Measurements from ENCODE around the gene LIN28B. TPM values are rescaled to one million over a fixed set of nuclear protein-coding genes. Genes with fewer than 3 reads are reported as not detected.

Gene LIN28B
- total and polyA plus RNA-seq, 8 donors = 0.09 to 0.44 (median 0.29) TPM; not detected in 2

DNA sequence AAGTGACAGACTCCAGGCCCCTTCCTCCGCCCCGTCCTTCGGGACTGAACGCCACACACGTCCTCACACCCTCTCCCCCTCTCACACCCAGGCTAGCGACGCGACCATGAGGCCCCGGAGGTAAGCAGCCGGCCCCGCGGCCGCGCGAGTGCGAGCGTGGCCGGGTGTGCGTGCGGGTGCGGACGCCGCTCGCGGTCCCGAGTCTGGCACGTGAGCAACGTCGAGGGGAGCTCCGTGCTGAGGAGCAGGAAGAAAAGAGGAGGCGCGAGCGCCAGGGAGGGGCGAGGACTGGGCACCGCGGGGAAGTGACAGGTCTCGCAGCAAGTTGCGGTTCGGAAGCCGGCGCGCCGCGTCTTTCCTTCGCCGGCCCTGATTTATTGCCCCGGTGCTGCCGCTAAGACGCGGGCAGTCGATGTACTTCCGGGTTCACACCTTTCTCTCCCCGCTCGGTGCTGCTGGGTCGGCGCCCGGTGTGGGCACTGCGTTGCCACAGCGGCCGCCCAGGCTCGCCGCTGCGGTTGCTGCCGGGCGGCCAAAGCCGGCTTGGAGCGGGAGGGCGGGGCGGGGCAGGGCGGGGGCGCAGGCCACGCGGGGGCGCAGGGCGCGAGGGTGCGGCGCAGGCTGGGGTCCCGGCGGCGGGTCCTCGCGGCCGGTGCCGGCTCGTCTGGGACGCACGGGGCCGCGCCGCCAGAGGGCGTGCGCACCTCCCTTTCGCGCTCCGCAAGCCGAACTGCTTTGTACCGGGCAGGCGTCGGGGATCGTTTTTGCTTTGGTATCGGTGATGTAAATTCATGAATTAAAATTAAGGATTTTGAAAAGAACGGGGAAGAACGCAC is 15.8 kb upstream of the LIN28B start:
- TF ChIP-seq, protein P1, sequence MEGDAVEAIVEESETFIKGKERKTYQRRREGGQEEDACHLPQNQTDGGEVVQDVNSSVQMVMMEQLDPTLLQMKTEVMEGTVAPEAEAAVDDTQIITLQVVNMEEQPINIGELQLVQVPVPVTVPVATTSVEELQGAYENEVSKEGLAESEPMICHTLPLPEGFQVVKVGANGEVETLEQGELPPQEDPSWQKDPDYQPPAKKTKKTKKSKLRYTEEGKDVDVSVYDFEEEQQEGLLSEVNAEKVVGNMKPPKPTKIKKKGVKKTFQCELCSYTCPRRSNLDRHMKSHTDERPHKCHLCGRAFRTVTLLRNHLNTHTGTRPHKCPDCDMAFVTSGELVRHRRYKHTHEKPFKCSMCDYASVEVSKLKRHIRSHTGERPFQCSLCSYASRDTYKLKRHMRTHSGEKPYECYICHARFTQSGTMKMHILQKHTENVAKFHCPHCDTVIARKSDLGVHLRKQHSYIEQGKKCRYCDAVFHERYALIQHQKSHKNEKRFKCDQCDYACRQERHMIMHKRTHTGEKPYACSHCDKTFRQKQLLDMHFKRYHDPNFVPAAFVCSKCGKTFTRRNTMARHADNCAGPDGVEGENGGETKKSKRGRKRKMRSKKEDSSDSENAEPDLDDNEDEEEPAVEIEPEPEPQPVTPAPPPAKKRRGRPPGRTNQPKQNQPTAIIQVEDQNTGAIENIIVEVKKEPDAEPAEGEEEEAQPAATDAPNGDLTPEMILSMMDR (IDR thresholded peaks at IDR 0.05) = peak; percentile 28 to 36
- Histone ChIP-seq H3K27ac (no peak overlapping the region), H3K27me3 (peaks cover 66 to 94% of the 10 kb centered on the region in 2 donors), H3K9me3 (peaks cover 0 to 4% of the 10 kb centered on the region in 2 donors), H3K4me3 (peak overlapping the region; percentile 12 to 21), H3K4me1 (peaks cover 4 to 11% of the 10 kb centered on the region in 2 donors), H3K36me3 (no peaks in the 10 kb centered on the region)
- DNase-seq = peak in 2 of 4 donors; percentile 47 to 84
- intact Hi-C loops (cut with DNase I) = no loop called here
- peak; percentile 79 for ATAC-seq

DNA sequence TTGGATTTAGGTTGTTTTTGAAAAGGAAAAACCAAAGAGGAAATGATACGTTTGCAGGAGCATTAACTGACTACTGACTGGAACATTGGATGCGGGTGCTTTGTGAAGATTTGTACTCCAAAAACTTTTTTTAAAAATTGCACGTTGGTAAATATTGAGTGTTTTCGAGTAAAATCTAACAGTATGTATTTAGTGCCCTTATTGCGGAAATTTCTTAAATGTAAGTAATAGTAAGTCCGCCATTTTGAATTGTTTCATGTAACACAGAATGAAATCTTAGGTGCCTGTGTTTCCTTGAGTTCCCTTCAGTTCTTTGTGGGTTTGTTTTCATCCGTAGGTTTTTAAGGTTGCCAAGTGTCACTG is 15.2 kb upstream of the LIN28B start:
- TF ChIP-seq, protein P1 (IDR thresholded peaks at IDR 0.05) = no peak
- Histone ChIP-seq H3K27ac (no peak overlapping the region), H3K9me3 (peaks cover 0 to 4% of the 10 kb centered on the region in 2 donors), H3K4me3 (no peak overlapping the region), H3K27me3 (peaks cover 64 to 97% of the 10 kb centered on the region in 2 donors), H3K36me3 (no peaks in the 10 kb centered on the region), H3K4me1 (peaks cover 4 to 11% of the 10 kb centered on the region in 2 donors)
- intact Hi-C loops (cut with DNase I) = no loop called here
- DNase-seq (no peak), ATAC-seq (no peak)

GRCh38 chr6:104943781-104944180 is 13.1 kb upstream of the LIN28B start:
- no peaks in the 10 kb centered on the region for H3K36me3 ChIP-seq
- ATAC-seq = no peak

DNA sequence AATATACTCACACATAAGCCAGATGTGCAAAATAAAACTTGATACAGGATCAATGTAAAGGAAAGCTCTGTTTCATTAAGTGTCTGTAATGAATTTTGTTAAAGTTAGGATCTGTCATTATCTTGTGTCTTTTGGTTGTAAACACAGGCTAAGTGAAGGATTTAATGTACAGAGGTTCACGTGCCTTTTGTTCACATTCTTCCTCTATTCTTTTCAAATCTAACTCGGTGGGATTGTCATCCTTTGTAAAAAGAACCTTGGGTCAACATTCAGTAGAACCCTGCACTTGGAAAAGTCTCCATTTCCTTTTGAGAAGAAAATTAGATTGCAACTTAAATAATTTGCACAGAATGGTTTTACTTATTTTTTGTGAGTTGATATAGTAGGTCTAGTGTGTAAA is 7.7 kb upstream of the LIN28B start:
- DNase-seq (no peak), ATAC-seq (no peak)
- TF ChIP-seq, protein P1 (IDR thresholded peaks at IDR 0.05) = no peak
- H3K9me3 ChIP-seq = no peaks in the 10 kb centered on the region
- H3K27me3 ChIP-seq = peaks cover 62 to 100% of the 10 kb centered on the region in 2 donors
- no peaks in the 10 kb centered on the region for H3K36me3 ChIP-seq
- no peaks in the 10 kb centered on the region for H3K4me1 ChIP-seq
- H3K4me3 ChIP-seq = no peak overlapping the region
- H3K27ac ChIP-seq = no peak overlapping the region
- intact Hi-C loops (cut with DNase I) = no loop called here

More at GRCh38 chr6:104943781-104944180, 13.1 kb upstream of the LIN28B start:
- H3K27me3 ChIP-seq = peaks cover 63 to 100% of the 10 kb centered on the region in 2 donors
- no peak for DNase-seq
- H3K9me3 ChIP-seq = peaks cover 0 to 4% of the 10 kb centered on the region in 2 donors
- no peak overlapping the region for H3K27ac ChIP-seq
- intact Hi-C loops (cut with DNase I) = no loop called here
- peaks cover 4 to 11% of the 10 kb centered on the region in 2 donors for H3K4me1 ChIP-seq
- no peak overlapping the region for H3K4me3 ChIP-seq
- TF ChIP-seq, protein P1 (IDR thresholded peaks at IDR 0.05) = no peak

- H3K9me3 ChIP-seq = no peaks in the 10 kb centered on the region
- ATAC-seq = no peak
- no peak for DNase-seq
- H3K27me3 ChIP-seq = peaks cover 79 to 100% of the 10 kb centered on the region in 2 donors
- intact Hi-C loops (cut with DNase I) = no loop called here
- H3K36me3 ChIP-seq = no peaks in the 10 kb centered on the region
- TF ChIP-seq, protein P1 (IDR thresholded peaks at IDR 0.05) = no peak
- no peak overlapping the region for H3K4me3 ChIP-seq
- H3K4me1 ChIP-seq = no peaks in the 10 kb centered on the region
- no peak overlapping the region for H3K27ac ChIP-seq
Observed at GRCh38 chr6:104951677-104952076, 5.2 kb upstream of the LIN28B start.

Data from left lung (tissue), 10 donors.